CD4-positive, alpha-beta T cell (primary cell): Measurements from ENCODE around the gene GMFB. TPM values are rescaled to one million over a fixed set of nuclear protein-coding genes. Genes with fewer than 3 reads are reported as not detected.

Experiments used
- ATAC-seq: fragments of 200-7000 bp; cut with Tn5 transposase; one replicate; pipeline ENCODE4 v1.10.0; 2022; ENCODE audit warnings: mild to moderate bottlenecking; ENCODE audit not compliant: poor library complexity
- CTCF ChIA-PET: fragments of 350-600 bp; sonication (Branson Sonifier 250); formaldehyde crosslinking; loops from one replicate; lab custom pipeline; 2021; ENCODE audit warnings: antibody characterized with exemption, inconsistent platforms; lab: Charles Lee
- POLR2A ChIA-PET: fragments of 350-600 bp; sonication (Branson Sonifier 250); formaldehyde crosslinking; loops from one replicate; lab custom pipeline; 2021; ENCODE audit warnings: antibody characterized with exemption, inconsistent platforms; lab: Charles Lee
- DNase-seq, 14 experiments: peaks; one replicate each; pipeline ENCODE4 v3.0.0-alpha.2; 2013 to 2020; ENCODE audit warnings: mixed read lengths in 2 of 14
- H3K27ac ChIP-seq, 2 donors: one replicate each; pipeline versions ENCODE4 v1.5.1 to v1.7.0; 2013; ENCODE audit warnings: low read length in 2 of 2, low read depth in 1 of 2, mild to moderate bottlenecking in 1 of 2
- H3K27me3 ChIP-seq, 2 experiments: 1 replicate in 1 of 2; 2 replicates in 1 of 2; pipeline versions ENCODE4 v1.6.1 to v1.7.0; 2013; ENCODE audit warnings: low read length in 2 of 2, control low read depth in 1 of 2, mild to moderate bottlenecking in 1 of 2, moderate library complexity in 1 of 2; ENCODE audit not compliant: insufficient read depth in 2 of 2, control insufficient read depth in 1 of 2
- H3K36me3 ChIP-seq: one replicate; pipeline ENCODE4 v1.6.1; 2013; ENCODE audit warnings: low read length, control low read depth; ENCODE audit not compliant: insufficient read depth
- H3K4me1 ChIP-seq: one replicate; pipeline ENCODE4 v1.6.1; 2013; ENCODE audit warnings: low read length, control low read depth; ENCODE audit not compliant: insufficient read depth
- H3K4me3 ChIP-seq: one replicate; pipeline ENCODE4 v1.5.1; 2013; ENCODE audit warnings: mild to moderate bottlenecking, low read length, moderate library complexity
- H3K9me3 ChIP-seq, 2 experiments: 1 replicate in 1 of 2; 2 replicates in 1 of 2; pipeline versions ENCODE4 v1.6.1 to v1.7.0; 2013; ENCODE audit warnings: low read length in 2 of 2, mild to moderate bottlenecking in 2 of 2, control low read depth in 1 of 2, moderate library complexity in 1 of 2; ENCODE audit not compliant: control insufficient read depth in 1 of 2, insufficient read depth in 1 of 2
- H3K27ac Mint-ChIP-seq: one replicate; pipeline ENCODE4 v1.8.0; 2020; ENCODE audit warnings: mixed read lengths
- H3K27me3 Mint-ChIP-seq: one replicate; pipeline ENCODE4 v1.8.0; 2021; ENCODE audit warnings: mixed read lengths
- H3K36me3 Mint-ChIP-seq: one replicate; pipeline ENCODE4 v1.8.0; 2021; ENCODE audit warnings: low read depth, mixed read lengths
- H3K4me1 Mint-ChIP-seq: one replicate; pipeline ENCODE4 v1.8.0; 2021; ENCODE audit warnings: low read depth, mixed read lengths
- H3K4me3 Mint-ChIP-seq: one replicate; pipeline ENCODE4 v1.8.0; 2020; ENCODE audit warnings: mild to moderate bottlenecking, mixed read lengths
- H3K9me3 Mint-ChIP-seq: one replicate; pipeline ENCODE4 v1.8.0; 2020; ENCODE audit warnings: mixed read lengths
- intact Hi-C, 2 experiments: fragments of 100-400 bp; cut with DNase I in 1 of 2; cut with micrococcal nuclease in 1 of 2; formaldehyde crosslinking; loops; one replicate each; pipeline versions ENCODE4 v1.15.1 to v1.9.0; 2023 to 2025; cut with DNase I, micrococcal nuclease
- total RNA-seq, 174 experiments: library from RNA in 2 of 174; stranded (reverse) in 2 of 174; gene quantifications; one replicate each; pipeline ENCODE4 v1.2.3 and lab custom pipeline; 2021 to 2026
- TF ChIP-seq, protein P1 (sequence below): fragments of 200-600 bp; IDR thresholded peaks from one replicate; pipeline ENCODE4 v1.8.0; 2022; ENCODE audit warnings: antibody characterized with exemption, mild to moderate bottlenecking

The GMFB gene
- total RNA-seq, 2 experiments from 2014 or later = 39.5 to 43.5 TPM

DNA sequence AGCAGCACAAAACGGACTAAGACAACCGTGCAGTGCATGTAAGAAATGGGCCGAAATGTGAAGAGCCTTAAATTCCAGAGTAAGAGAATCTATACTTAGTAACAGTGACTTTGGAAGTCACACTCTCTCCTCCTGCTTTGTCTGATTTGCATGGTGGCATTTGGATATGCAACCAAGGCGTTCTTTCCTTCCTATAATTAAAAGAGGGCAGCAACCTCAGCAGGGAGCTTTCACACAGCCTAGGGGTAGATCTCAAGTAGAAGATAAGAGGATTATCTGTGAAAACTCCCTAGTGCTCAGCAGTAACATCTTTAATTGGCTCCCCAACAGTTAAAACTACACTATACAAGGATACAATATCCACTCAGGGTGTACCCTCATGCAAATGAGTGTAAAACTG lies 16.5 kb downstream of the GMFB start:
- Mint-ChIP-seq H3K27me3 (no peaks in the 10 kb centered on the region), H3K9me3 (peaks cover 5% of the 10 kb centered on the region), H3K27ac (no peak overlapping the region), H3K4me1 (no peaks in the 10 kb centered on the region), H3K36me3 (peaks cover 80% of the 10 kb centered on the region), H3K4me3 (no peak overlapping the region)
- Histone ChIP-seq H3K36me3 (peaks cover 10% of the 10 kb centered on the region), H3K27me3 (no peaks in the 10 kb centered on the region), H3K9me3 (peaks cover 2 to 5% of the 10 kb centered on the region in 2 experiments), H3K27ac (no peak overlapping the region), H3K4me1 (no peaks in the 10 kb centered on the region), H3K4me3 (no peak overlapping the region)
- intact Hi-C loops = no loop called here
- POLR2A ChIA-PET = interaction anchor here (1.0 kb wide), 1 partner anchor 10 kb away, joined by 3 read pairs; no protein-coding TSS in a partner anchor
- CTCF ChIA-PET = interaction anchor here (1.0 to 1.6 kb wide), 2 partner anchors 43 to 92 kb away, joined by 3 read pairs; no protein-coding TSS in a partner anchor
- no peak for ATAC-seq
- DNase-seq = no peak
- TF ChIP-seq, protein P1, sequence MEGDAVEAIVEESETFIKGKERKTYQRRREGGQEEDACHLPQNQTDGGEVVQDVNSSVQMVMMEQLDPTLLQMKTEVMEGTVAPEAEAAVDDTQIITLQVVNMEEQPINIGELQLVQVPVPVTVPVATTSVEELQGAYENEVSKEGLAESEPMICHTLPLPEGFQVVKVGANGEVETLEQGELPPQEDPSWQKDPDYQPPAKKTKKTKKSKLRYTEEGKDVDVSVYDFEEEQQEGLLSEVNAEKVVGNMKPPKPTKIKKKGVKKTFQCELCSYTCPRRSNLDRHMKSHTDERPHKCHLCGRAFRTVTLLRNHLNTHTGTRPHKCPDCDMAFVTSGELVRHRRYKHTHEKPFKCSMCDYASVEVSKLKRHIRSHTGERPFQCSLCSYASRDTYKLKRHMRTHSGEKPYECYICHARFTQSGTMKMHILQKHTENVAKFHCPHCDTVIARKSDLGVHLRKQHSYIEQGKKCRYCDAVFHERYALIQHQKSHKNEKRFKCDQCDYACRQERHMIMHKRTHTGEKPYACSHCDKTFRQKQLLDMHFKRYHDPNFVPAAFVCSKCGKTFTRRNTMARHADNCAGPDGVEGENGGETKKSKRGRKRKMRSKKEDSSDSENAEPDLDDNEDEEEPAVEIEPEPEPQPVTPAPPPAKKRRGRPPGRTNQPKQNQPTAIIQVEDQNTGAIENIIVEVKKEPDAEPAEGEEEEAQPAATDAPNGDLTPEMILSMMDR = no peak

DNA sequence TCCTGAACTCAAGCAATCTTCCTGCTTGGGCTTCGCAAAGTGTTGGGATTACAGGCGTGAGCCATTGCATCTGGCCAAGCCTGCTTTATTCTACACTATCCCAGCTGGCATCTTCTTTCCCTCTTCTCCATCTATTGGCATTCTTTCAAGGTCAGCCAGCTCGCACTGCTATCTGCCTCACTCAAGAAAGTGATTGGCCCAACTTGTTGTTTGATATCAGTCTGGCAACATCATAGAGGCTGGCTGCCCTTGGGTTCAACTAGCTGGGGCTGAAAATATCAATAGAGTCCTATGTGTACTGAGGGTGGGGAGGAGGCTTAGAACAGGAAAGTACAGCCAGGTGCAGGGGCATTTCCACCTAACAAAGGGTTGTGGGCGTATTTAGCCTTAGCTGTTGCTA lies 17.1 kb downstream of the GMFB start:
- H3K27ac ChIP-seq = no peak overlapping the region
- H3K4me3 ChIP-seq = no peak overlapping the region
- Mint-ChIP-seq H3K4me1 (no peaks in the 10 kb centered on the region), H3K4me3 (no peak overlapping the region), H3K27me3 (no peaks in the 10 kb centered on the region), H3K9me3 (peaks cover 6% of the 10 kb centered on the region), H3K36me3 (peaks cover 78% of the 10 kb centered on the region), H3K27ac (no peak overlapping the region)
- CTCF ChIA-PET = no interaction called here
- H3K27me3 ChIP-seq = no peaks in the 10 kb centered on the region
- intact Hi-C loops = no loop called here
- DNase-seq (no peak), ATAC-seq (no peak)
- H3K4me1 ChIP-seq = no peaks in the 10 kb centered on the region
- TF ChIP-seq, protein P1 = no peak
- peaks cover 5% of the 10 kb centered on the region in 2 experiments for H3K9me3 ChIP-seq
- H3K36me3 ChIP-seq = peaks cover 4% of the 10 kb centered on the region
- POLR2A ChIA-PET = no interaction called here

DNA sequence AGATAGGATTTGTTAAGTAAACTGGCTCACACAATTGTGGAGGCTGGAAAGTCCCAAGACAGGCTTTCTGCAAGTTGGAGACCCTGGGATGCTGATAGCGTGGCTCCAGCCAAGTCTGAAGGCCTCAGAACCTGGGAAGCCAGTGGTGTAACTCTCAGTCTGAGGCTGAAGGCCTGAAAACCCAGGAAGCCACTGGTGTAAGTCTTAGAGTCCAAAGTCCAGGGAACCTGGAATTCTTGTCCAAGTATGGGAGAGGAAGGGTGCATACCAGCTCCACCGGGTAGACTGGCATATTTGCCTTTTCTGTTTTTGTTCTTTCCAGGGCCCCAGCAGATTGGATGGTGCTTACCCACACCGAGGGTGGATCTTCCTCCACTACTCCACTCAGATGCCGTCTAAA lies 18.1 kb downstream of the GMFB start:
- intact Hi-C loops = no loop called here
- Mint-ChIP-seq H3K27ac (peak overlapping the region; percentile 10), H3K4me1 (no peaks in the 10 kb centered on the region), H3K9me3 (peaks cover 6% of the 10 kb centered on the region), H3K4me3 (no peak overlapping the region), H3K36me3 (peaks cover 68% of the 10 kb centered on the region), H3K27me3 (no peaks in the 10 kb centered on the region)
- Histone ChIP-seq H3K9me3 (peaks cover 5% of the 10 kb centered on the region in 2 experiments), H3K4me1 (no peaks in the 10 kb centered on the region), H3K27me3 (no peaks in the 10 kb centered on the region), H3K4me3 (no peak overlapping the region), H3K27ac (no peak overlapping the region), H3K36me3 (no peaks in the 10 kb centered on the region)
- CTCF ChIA-PET = no interaction called here
- DNase-seq (no peak), ATAC-seq (no peak)
- POLR2A ChIA-PET = no interaction called here
- TF ChIP-seq, protein P1 = no peak
